ENCODE data around the gene RNU6-1. TPM values are rescaled to one million over a fixed set of nuclear protein-coding genes. Genes with fewer than 3 reads are reported as not detected.

Gene RNU6-1
- total and polyA plus RNA-seq, 7 donors = not detected

DNA sequence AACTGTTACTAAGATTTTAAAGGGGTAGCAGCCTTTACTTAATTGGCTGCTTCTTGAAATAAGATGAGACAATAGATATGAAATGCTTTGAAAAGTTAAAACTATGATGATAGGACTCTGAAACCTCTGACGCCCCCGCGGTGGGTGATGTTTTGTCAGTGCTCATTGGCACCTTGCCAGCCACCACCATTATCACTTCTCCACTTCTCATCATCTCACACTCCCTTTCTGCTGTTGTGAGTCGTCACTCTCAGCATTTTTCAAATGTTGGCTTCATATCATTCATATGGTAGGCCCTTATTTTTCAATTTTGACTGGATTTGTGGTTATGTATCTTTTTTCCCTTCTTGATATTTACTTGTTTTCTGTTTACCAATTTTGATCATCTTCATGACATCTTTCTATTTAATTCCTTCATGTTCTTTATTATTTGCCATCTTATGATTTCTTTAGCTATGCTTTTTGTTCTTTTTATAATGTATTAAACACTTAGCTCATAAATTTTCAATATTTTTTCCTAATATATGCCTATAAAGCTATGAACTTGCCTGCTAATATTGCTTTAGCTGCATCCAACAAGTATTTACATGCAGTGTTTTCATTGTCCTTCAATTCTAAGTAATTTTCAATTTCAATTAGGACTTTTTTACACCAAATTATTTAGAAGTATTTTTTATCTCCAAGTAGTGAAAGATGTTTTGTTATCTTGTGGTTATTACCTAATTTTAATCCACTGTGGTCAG lies 44.8 kb downstream of the RNU6-1 start:
- Histone ChIP-seq H3K27me3 (ENCODE audit: insufficient read depth in 3 of 3, low read length in 2 of 3) (no peaks in the 10 kb centered on the region), H3K9me3 (peaks cover 8% of the 10 kb centered on the region), H3K4me1 (no peaks in the 10 kb centered on the region), H3K36me3 (ENCODE audit: insufficient read depth in 1 of 2, low read depth in 1 of 2) (no peaks in the 10 kb centered on the region), H3K27ac (no peak overlapping the region), H3K4me3 (no peak overlapping the region)
- no peak for DNase-seq
- TF ChIP-seq, protein P1, sequence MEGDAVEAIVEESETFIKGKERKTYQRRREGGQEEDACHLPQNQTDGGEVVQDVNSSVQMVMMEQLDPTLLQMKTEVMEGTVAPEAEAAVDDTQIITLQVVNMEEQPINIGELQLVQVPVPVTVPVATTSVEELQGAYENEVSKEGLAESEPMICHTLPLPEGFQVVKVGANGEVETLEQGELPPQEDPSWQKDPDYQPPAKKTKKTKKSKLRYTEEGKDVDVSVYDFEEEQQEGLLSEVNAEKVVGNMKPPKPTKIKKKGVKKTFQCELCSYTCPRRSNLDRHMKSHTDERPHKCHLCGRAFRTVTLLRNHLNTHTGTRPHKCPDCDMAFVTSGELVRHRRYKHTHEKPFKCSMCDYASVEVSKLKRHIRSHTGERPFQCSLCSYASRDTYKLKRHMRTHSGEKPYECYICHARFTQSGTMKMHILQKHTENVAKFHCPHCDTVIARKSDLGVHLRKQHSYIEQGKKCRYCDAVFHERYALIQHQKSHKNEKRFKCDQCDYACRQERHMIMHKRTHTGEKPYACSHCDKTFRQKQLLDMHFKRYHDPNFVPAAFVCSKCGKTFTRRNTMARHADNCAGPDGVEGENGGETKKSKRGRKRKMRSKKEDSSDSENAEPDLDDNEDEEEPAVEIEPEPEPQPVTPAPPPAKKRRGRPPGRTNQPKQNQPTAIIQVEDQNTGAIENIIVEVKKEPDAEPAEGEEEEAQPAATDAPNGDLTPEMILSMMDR (IDR thresholded peaks at IDR 0.05) = no peak
- WGBS, 3 donors = 87 to 96% (median 96%) methylated on average over 4 of the region's 4 CpGs
- ATAC-seq = no peak
- intact Hi-C loops (cut with DNase I) = no loop called here

DNA sequence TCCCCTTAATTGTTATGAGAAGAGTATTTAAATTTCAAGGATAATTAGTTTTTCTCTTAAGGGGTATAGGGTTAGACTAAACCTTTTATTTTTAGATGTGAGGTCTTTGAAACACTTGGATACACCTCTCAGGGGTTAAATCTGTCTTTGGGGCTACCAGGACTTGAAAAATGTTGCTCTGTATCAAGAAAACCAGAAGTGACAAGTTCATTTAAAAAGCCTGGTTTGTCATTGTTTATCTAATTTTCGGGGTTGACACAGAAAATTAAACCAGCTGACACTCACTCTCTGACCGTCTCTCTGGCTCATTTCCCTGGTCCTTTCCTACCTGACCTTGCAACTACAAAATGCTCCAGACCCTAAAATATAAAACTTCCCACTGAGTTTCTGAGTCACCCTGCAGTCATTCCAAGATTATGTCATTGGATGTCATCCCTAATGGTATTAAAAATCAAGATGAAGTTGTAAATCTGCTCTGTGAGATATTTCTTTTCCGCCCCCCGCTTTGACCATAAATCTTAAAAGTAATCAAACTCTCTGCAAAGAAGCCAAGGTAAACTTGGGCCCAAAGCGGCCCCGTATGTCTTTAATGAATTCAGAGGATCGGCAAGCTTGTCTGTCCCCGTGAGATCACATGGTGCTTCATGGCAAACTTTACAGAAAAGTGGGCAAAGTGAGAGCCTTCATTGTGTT lies 47.4 kb downstream of the RNU6-1 start:
- WGBS, 3 donors = 74 to 78% (median 75%) methylated on average over 8 of the region's 8 CpGs
- Histone ChIP-seq H3K9me3 (peaks cover 8% of the 10 kb centered on the region), H3K4me1 (no peaks in the 10 kb centered on the region), H3K4me3 (no peak overlapping the region), H3K27me3 (ENCODE audit: insufficient read depth in 3 of 3, low read length in 2 of 3) (no peaks in the 10 kb centered on the region), H3K27ac (no peak overlapping the region), H3K36me3 (ENCODE audit: insufficient read depth in 1 of 2, low read depth in 1 of 2) (no peaks in the 10 kb centered on the region)
- intact Hi-C loops (cut with DNase I) = no loop called here
- no peak for ATAC-seq
- TF ChIP-seq, protein P1 (IDR thresholded peaks at IDR 0.05) = no peak
- DNase-seq = no peak

DNA sequence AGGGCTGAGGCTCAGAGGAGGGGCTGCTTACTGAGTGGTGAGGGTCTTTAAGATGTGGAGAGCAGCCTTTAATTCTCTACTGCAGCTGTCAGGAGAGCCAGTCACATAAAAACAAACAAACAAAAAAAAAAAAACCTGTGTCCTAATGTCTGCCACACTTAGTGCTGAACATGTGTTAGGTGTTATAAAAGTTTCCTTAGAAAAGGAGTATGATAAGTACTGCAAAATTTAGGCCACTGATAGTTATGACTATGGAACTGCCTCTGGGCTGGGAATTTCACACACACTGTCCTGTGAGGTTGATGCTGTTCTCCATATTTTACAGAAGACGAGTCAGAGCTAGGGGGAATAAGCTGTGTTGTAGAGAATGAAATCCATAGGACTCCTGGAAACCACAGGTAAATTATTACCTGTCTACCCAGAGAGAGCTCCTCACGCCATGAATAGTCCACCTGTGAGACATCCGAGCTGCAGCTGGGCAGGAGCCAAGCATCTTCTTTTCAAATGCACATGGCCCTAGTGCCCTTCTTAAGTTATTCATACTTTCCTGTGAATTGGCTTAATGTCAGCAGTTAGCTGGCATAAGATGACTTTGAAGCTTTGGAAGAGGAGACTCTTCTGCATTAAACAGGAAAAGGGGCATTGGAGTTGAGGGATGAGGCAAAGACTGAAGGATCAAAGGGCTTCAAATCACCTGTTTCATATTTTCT lies 49.1 kb downstream of the RNU6-1 start:
- no peak overlapping the region for H3K4me3 ChIP-seq
- H3K9me3 ChIP-seq = peaks cover 8% of the 10 kb centered on the region
- ATAC-seq = no peak
- 92 to 98% (median 95%) methylated on average over 3 of the region's 3 CpGs for WGBS, 3 donors
- intact Hi-C loops (cut with DNase I) = no loop called here
- H3K27me3 ChIP-seq (ENCODE audit: insufficient read depth in 3 of 3, low read length in 2 of 3) = no peaks in the 10 kb centered on the region
- H3K36me3 ChIP-seq (ENCODE audit: insufficient read depth in 1 of 2, low read depth in 1 of 2) = no peaks in the 10 kb centered on the region
- TF ChIP-seq, protein P1 (IDR thresholded peaks at IDR 0.05) = no peak
- H3K4me1 ChIP-seq = no peaks in the 10 kb centered on the region
- no peak overlapping the region for H3K27ac ChIP-seq
- no peak for DNase-seq

Other genes starting within 250 kb of the RNU6-1 start
- under 1 TPM; 0.13 to 0.48 (median 0.29) TPM for gene SKOR1, start 14.5 kb downstream of the RNU6-1 start, total RNA-seq
- under 1 TPM; 0.06 to 0.07 (median 0.06) TPM for gene SKOR1, start 14.5 kb downstream of the RNU6-1 start, polyA plus RNA-seq
- 10 to 100 TPM; 18.2 to 28.7 (median 20.8) TPM for gene PIAS1, start 214.3 kb upstream of the RNU6-1 start, total RNA-seq
- 10 to 100 TPM in 1 of 3 donors, 1 to 10 TPM in 2; 4.4 to 15.5 (median 5.0) TPM for gene PIAS1, start 214.3 kb upstream of the RNU6-1 start, polyA plus RNA-seq